Loucy (cell line): ENCODE measurements around the gene ARG2.

Source experiments
- H2AFZ ChIP-seq: fragments of 200-600 bp; sonication (generic); 2 replicates; pipeline ENCODE4 v1.6.0; 2016; ENCODE audit warnings: antibody characterized with exemption, mild to moderate bottlenecking, low read length, moderate library complexity
- H3F3A ChIP-seq: fragments of 200-600 bp; 2 replicates; pipeline ENCODE4 v1.6.0; 2016; ENCODE audit warnings: antibody characterized with exemption, low read depth, mild to moderate bottlenecking
- H3K27me3 ChIP-seq: fragments of 200-600 bp; sonication (generic); 2 replicates; pipeline ENCODE4 v1.6.1; 2014; ENCODE audit warnings: low read length, mild to moderate bottlenecking; ENCODE audit not compliant: insufficient read depth, poor library complexity, severe bottlenecking
- H3K36me3 ChIP-seq: fragments of 200-600 bp; sonication (generic); 2 replicates; pipeline ENCODE4 v1.6.1; 2016; ENCODE audit warnings: low read length; ENCODE audit not compliant: insufficient read depth
- H3K4me1 ChIP-seq: fragments of 200-600 bp; sonication (generic); 2 replicates; pipeline ENCODE4 v1.5.1; 2014; ENCODE audit warnings: low read length, mild to moderate bottlenecking; ENCODE audit not compliant: insufficient read depth, poor library complexity, severe bottlenecking
- H3K4me2 ChIP-seq: fragments of 200-600 bp; sonication (generic); 2 replicates; pipeline ENCODE4 v1.6.0; 2014; ENCODE audit warnings: antibody characterized with exemption, low read length, low read depth, mild to moderate bottlenecking; ENCODE audit not compliant: poor library complexity, severe bottlenecking
- H3K4me3 ChIP-seq: fragments of 200-600 bp; sonication (generic); 2 replicates; pipeline ENCODE4 v1.5.1; 2014; ENCODE audit warnings: low read length, mild to moderate bottlenecking, mixed read lengths; ENCODE audit not compliant: poor library complexity, severe bottlenecking
- H3K79me2 ChIP-seq: fragments of 200-600 bp; sonication (generic); 2 replicates; pipeline ENCODE4 v1.6.1; 2014; ENCODE audit warnings: low read length; ENCODE audit not compliant: insufficient read depth
- H3K9ac ChIP-seq: fragments of 200-600 bp; sonication (generic); 2 replicates; pipeline ENCODE4 v1.6.0; 2014; ENCODE audit warnings: mild to moderate bottlenecking, low read depth, low read length, moderate library complexity; ENCODE audit not compliant: poor library complexity, severe bottlenecking
- H3K9me2 ChIP-seq: fragments of 200-600 bp; sonication (generic); replicated peaks from 2 replicates; pipeline ENCODE4 v1.6.1; 2016; ENCODE audit warnings: low read depth, low read length, mixed read lengths
- H3K9me3 ChIP-seq: fragments of 200-600 bp; sonication (generic); 2 replicates; pipeline ENCODE4 v1.6.1; 2014; ENCODE audit warnings: mild to moderate bottlenecking, antibody characterized with exemption, low read length, low read depth; ENCODE audit not compliant: insufficient read depth
- H4K20me1 ChIP-seq: fragments of 200-600 bp; sonication (generic); 2 replicates; pipeline ENCODE4 v1.6.0; 2014; ENCODE audit warnings: antibody characterized with exemption, low read length, mild to moderate bottlenecking; ENCODE audit not compliant: insufficient read depth, poor library complexity, severe bottlenecking
- CTCF ChIP-seq: fragments of 200-600 bp; sonication (generic); conservative IDR thresholded peaks from 2 replicates; pipeline ENCODE4 v1.5.1; 2014; ENCODE audit warnings: mild to moderate bottlenecking, antibody characterized with exemption, low read length
- EZH2phosphoT487 ChIP-seq: fragments of 200-600 bp; IDR thresholded peaks from 2 replicates; pipeline ENCODE4 v1.6.1; 2018; ENCODE audit warnings: antibody characterized with exemption, mild to moderate bottlenecking, moderate library complexity, borderline replicate concordance

ARG2 gene

DNA sequence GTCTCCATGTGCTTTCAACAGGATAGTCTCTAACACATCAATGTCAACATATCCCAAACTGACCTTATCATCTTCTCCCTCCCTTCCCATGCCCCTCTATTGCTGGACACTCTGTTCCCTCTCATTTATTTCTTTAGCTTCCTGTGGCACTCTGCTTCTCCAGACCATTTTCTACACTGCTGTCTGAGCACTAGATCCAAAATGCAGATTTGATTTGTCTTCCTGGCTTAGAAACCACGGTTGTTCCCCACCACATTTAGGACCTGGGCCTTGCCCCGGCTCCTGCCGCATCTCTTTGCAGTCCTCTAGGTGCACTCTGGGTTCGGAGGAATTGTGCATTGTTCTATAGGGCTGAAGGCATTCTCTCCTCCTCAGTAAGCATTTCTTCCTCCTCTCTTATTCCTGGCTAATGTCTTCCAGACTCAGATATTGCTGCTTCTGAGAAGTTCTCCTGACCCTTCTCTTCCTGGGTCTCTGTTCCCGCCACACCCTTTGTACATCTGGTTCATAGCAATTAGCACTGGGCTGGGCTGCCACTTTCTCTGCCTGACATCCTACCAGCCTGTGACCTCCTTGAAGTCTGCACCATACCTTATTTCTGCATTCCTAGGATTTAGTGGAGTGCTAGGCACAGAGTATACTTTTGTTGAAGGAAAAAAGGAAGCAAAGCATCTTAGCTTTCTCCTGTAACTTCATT lies 13.9 kb downstream of the ARG2 start:
- Histone ChIP-seq H3K9ac (no peak overlapping the region), H3F3A (no peaks in the 10 kb centered on the region), H2AFZ (no peak overlapping the region), H4K20me1 (no peaks in the 10 kb centered on the region), H3K27me3 (no peaks in the 10 kb centered on the region), H3K36me3 (no peaks in the 10 kb centered on the region), H3K79me2 (no peaks in the 10 kb centered on the region), H3K4me3 (no peak overlapping the region), H3K9me2 (no peaks in the 10 kb centered on the region), H3K9me3 (no peaks in the 10 kb centered on the region), H3K4me2 (no peak overlapping the region), H3K4me1 (no peaks in the 10 kb centered on the region)
- TF ChIP-seq CTCF = no peak
- TF ChIP-seq EZH2phosphoT487 = no peak

DNA sequence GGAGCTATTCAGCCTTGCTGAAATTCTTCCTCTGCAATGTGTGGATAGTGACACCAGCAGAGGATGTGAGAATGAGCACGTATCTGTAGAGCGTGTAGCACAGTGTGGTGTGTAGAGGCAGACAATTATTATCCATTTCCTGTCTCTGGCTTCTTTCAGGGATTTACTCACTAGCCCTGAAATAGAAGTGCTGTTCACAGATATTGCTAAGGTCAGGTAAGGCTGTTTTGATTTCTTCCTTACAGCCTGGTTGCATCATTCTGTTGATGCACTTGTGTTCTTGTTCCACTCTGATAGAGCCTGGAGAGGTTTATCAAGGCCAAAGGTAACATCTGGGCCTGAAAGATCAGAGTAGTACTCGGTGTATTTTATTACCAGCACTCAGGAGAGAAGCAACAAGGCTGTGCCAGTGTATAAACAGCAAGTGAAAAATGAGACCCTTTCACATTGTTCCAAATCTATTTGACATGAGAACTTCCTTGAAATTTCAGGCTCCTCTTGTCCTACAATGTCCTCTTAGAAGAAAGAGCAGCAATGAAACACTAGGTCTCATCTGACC lies 16.7 kb downstream of the ARG2 start:
- no peaks in the 10 kb centered on the region for H3K79me2 ChIP-seq
- TF ChIP-seq CTCF (no peak), EZH2phosphoT487 (no peak)
- H3F3A ChIP-seq = no peaks in the 10 kb centered on the region
- H3K9me3 ChIP-seq = no peaks in the 10 kb centered on the region
- H4K20me1 ChIP-seq = no peaks in the 10 kb centered on the region
- no peak overlapping the region for H3K4me2 ChIP-seq
- H3K27me3 ChIP-seq = no peaks in the 10 kb centered on the region
- no peaks in the 10 kb centered on the region for H3K4me1 ChIP-seq
- H3K36me3 ChIP-seq = no peaks in the 10 kb centered on the region
- no peaks in the 10 kb centered on the region for H3K9me2 ChIP-seq
- H3K9ac ChIP-seq = no peak overlapping the region
- no peak overlapping the region for H3K4me3 ChIP-seq
- H2AFZ ChIP-seq = no peak overlapping the region

- H3K4me1 ChIP-seq = peaks cover 4% of the 10 kb centered on the region
- no peaks in the 10 kb centered on the region for H3K9me3 ChIP-seq
- TF ChIP-seq CTCF (no peak), EZH2phosphoT487 (no peak)
- no peaks in the 10 kb centered on the region for H3K79me2 ChIP-seq
- no peaks in the 10 kb centered on the region for H3K36me3 ChIP-seq
- H3K4me2 ChIP-seq = no peak overlapping the region
- no peaks in the 10 kb centered on the region for H3K9me2 ChIP-seq
- H3K27me3 ChIP-seq = no peaks in the 10 kb centered on the region
- H2AFZ ChIP-seq = no peak overlapping the region
- H3K9ac ChIP-seq = no peak overlapping the region
- H3K4me3 ChIP-seq = no peak overlapping the region
- no peaks in the 10 kb centered on the region for H4K20me1 ChIP-seq
- H3F3A ChIP-seq = no peaks in the 10 kb centered on the region
Measured at GRCh38 chr14:67638642-67639041, 18.9 kb downstream of the ARG2 start.
